ENCODE measurements around the gene OR4C11.

The OR4C11 gene, protein sequence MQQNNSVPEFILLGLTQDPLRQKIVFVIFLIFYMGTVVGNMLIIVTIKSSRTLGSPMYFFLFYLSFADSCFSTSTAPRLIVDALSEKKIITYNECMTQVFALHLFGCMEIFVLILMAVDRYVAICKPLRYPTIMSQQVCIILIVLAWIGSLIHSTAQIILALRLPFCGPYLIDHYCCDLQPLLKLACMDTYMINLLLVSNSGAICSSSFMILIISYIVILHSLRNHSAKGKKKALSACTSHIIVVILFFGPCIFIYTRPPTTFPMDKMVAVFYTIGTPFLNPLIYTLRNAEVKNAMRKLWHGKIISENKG

GRCh38 chr11:55607545-55607944, at the start of gene OR4C11:
TSS of gene OR4C11 (minus strand) at chr11:55607645. CDS start at chr11:55604373, 3,272 bp downstream.
- Histone ChIP-seq H3K4me3 (ENCODE audit: low read depth in 1 of 2, low read length in 1 of 2) (no peak within 1 kb of the TSS), H3K27me3 (no peaks in the 10 kb centered on the region), H3K4me1 (ENCODE audit: control insufficient read depth in 1 of 2, insufficient read depth in 1 of 2, low read depth in 1 of 2, low read length in 1 of 2) (no peaks in the 10 kb centered on the region), H3K27ac (no peak within 1 kb of the TSS), H3K9me3 (no peaks in the 10 kb centered on the region), H3K36me3 (no peaks in the 10 kb centered on the region)
- TF ChIP-seq, protein P1, sequence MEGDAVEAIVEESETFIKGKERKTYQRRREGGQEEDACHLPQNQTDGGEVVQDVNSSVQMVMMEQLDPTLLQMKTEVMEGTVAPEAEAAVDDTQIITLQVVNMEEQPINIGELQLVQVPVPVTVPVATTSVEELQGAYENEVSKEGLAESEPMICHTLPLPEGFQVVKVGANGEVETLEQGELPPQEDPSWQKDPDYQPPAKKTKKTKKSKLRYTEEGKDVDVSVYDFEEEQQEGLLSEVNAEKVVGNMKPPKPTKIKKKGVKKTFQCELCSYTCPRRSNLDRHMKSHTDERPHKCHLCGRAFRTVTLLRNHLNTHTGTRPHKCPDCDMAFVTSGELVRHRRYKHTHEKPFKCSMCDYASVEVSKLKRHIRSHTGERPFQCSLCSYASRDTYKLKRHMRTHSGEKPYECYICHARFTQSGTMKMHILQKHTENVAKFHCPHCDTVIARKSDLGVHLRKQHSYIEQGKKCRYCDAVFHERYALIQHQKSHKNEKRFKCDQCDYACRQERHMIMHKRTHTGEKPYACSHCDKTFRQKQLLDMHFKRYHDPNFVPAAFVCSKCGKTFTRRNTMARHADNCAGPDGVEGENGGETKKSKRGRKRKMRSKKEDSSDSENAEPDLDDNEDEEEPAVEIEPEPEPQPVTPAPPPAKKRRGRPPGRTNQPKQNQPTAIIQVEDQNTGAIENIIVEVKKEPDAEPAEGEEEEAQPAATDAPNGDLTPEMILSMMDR (IDR thresholded peaks at IDR 0.05): no peak

GRCh38 chr11:55655096-55655495, 47.7 kb upstream of the OR4C11 start:
- TF ChIP-seq, protein P1 (IDR thresholded peaks at IDR 0.05): no peak
- Histone ChIP-seq H3K27ac (no peak overlapping the region), H3K4me1 (ENCODE audit: control insufficient read depth in 1 of 2, insufficient read depth in 1 of 2, low read depth in 1 of 2, low read length in 1 of 2) (no peaks in the 10 kb centered on the region), H3K27me3 (no peaks in the 10 kb centered on the region), H3K4me3 (ENCODE audit: low read depth in 1 of 2, low read length in 1 of 2) (no peak overlapping the region), H3K9me3 (no peaks in the 10 kb centered on the region), H3K36me3 (no peaks in the 10 kb centered on the region)

GRCh38 chr11:55652560-55652959, 45.1 kb upstream of the OR4C11 start:
- TF ChIP-seq, protein P1 (IDR thresholded peaks at IDR 0.05): no peak
- H3K4me3 ChIP-seq (ENCODE audit: low read depth in 1 of 2, low read length in 1 of 2): no peak overlapping the region
- H3K27ac ChIP-seq: no peak overlapping the region
- H3K27me3 ChIP-seq: no peaks in the 10 kb centered on the region
- H3K4me1 ChIP-seq (ENCODE audit: control insufficient read depth in 1 of 2, insufficient read depth in 1 of 2, low read depth in 1 of 2, low read length in 1 of 2): no peaks in the 10 kb centered on the region
- H3K36me3 ChIP-seq: no peaks in the 10 kb centered on the region
- H3K9me3 ChIP-seq: no peaks in the 10 kb centered on the region

DNA sequence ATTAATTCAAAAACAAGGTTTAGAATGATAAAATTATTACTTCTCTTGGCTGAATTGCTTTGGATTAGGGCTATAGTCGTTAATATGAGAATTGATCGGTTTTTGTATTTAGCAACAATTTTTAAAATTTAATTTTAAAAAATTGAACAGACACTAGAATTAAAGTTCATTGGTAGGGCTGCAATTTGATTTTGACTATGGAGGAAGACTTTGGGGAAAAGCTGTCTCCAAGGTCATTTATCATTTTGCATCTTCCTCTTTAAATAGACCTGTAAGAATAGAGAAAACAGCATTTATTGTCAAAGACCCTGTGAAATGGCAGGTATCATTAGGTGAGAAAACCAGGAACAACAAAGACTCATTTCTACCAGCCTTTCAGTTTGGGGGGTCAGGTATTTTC, 40.6 kb upstream of the OR4C11 start, which contains the start of gene OR4S2:
TSS of gene OR4S2 (plus strand) at position 301 of the 400 bp plus-strand sequence. CDS start 2,577 bp downstream, outside the sequence.
- Histone ChIP-seq H3K27me3 (no peaks in the 10 kb centered on the region), H3K4me1 (ENCODE audit: control insufficient read depth in 1 of 2, insufficient read depth in 1 of 2, low read depth in 1 of 2, low read length in 1 of 2) (no peaks in the 10 kb centered on the region), H3K9me3 (no peaks in the 10 kb centered on the region), H3K36me3 (no peaks in the 10 kb centered on the region), H3K4me3 (ENCODE audit: low read depth in 1 of 2, low read length in 1 of 2) (no peak within 1 kb of the TSS), H3K27ac (no peak within 1 kb of the TSS)
- TF ChIP-seq, protein P1 (IDR thresholded peaks at IDR 0.05): no peak

DNA sequence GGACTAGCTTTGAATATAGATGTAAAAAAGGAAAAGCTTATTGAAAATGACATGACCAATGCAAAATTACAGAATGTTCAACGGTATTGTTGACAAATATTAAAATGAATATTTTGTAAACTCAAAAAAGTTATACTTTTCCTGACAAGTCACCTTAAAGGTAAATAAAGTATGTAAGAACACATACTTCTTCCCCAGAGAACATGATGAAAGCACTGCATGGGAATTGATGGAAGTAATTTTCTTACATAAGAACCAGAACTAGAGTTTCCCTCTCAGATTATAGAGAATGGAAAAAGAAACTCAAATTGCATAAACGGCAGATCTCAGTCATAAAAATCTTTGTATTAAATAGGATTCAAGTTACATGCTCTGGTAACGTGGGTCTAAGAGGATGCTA, 27.4 kb upstream of the OR4C11 start, which contains the start of gene OR4P4:
TSS of gene OR4P4 (plus strand) at position 301 of the 400 bp plus-strand sequence.
- Histone ChIP-seq H3K36me3 (no peaks in the 10 kb centered on the region), H3K4me3 (ENCODE audit: low read depth in 1 of 2, low read length in 1 of 2) (no peak within 1 kb of the TSS), H3K9me3 (no peaks in the 10 kb centered on the region), H3K27ac (no peak within 1 kb of the TSS), H3K4me1 (ENCODE audit: control insufficient read depth in 1 of 2, insufficient read depth in 1 of 2, low read depth in 1 of 2, low read length in 1 of 2) (no peaks in the 10 kb centered on the region), H3K27me3 (no peaks in the 10 kb centered on the region)
- TF ChIP-seq, protein P1 (IDR thresholded peaks at IDR 0.05): no peak
